HG02884 (cell line): Measurements from ENCODE around the gene OLFM4.
"Not testable (repeated sequence)": the region's sequence is repeated elsewhere in the genome, so short reads cannot be mapped to it uniquely, and the experiment has no call there.

Experiments used
- ATAC-seq: cut with Tn5 transposase; IDR thresholded peaks from one replicate; pipeline ENCODE4 v1.9.1; 2021; ENCODE audit warnings: mild to moderate bottlenecking, moderate library complexity; ENCODE audit not compliant: unreplicated experiment

The OLFM4 gene

GRCh38 chr13:53028637-53029203 lies at the start of gene OLFM4:
Gene OLFM4 (plus strand): TSS chr13:53028813. CDS start chr13:53028837, 24 bp downstream.
- ATAC-seq, result no peak

- no peak for ATAC-seq
Observed at GRCh38 chr13:52978989-52979388, 49.6 kb upstream of the OLFM4 start.

GRCh38 chr13:52980695-52981094 lies 47.9 kb upstream of the OLFM4 start:
- no peak for ATAC-seq

GRCh38 chr13:52983836-52984235 lies 44.8 kb upstream of the OLFM4 start:
- no peak for ATAC-seq

- ATAC-seq, result no peak
Observed at GRCh38 chr13:52984881-52985363, 43.7 kb upstream of the OLFM4 start.

GRCh38 chr13:52991344-52992020 lies 37.1 kb upstream of the OLFM4 start:
- ATAC-seq, result no peak

GRCh38 chr13:52992110-52992509 lies 36.5 kb upstream of the OLFM4 start:
- ATAC-seq, result no peak

GRCh38 chr13:52994051-52994450 lies 34.6 kb upstream of the OLFM4 start:
- no peak for ATAC-seq

- no peak for ATAC-seq
Observed at GRCh38 chr13:52994865-52995264, 33.7 kb upstream of the OLFM4 start.

- ATAC-seq, result no peak
Observed at GRCh38 chr13:52995946-52996345, 32.7 kb upstream of the OLFM4 start.

- no peak for ATAC-seq
Observed at GRCh38 chr13:52997951-52998876, 30.4 kb upstream of the OLFM4 start.

GRCh38 chr13:52999093-52999696 lies 29.4 kb upstream of the OLFM4 start:
- no peak for ATAC-seq

GRCh38 chr13:53001444-53002225 lies 27.0 kb upstream of the OLFM4 start:
- ATAC-seq, result no peak

GRCh38 chr13:53004573-53004972 lies 24.0 kb upstream of the OLFM4 start:
- ATAC-seq, result no peak

- no peak for ATAC-seq
Observed at GRCh38 chr13:53005626-53006025, 23.0 kb upstream of the OLFM4 start.

- no peak for ATAC-seq
Observed at GRCh38 chr13:53007872-53008271, 20.7 kb upstream of the OLFM4 start.

- ATAC-seq, result no peak
Observed at GRCh38 chr13:53010374-53011105, 18.1 kb upstream of the OLFM4 start.

- ATAC-seq, result peak; percentile 79
Observed at GRCh38 chr13:53012707-53013106, 15.9 kb upstream of the OLFM4 start.

- peak; percentile 6 for ATAC-seq
Observed at GRCh38 chr13:53013113-53013512, 15.5 kb upstream of the OLFM4 start.

GRCh38 chr13:53014018-53014417 lies 14.6 kb upstream of the OLFM4 start:
- ATAC-seq, result not testable (repeated sequence)
